ENCODE data around the gene MSLN. TPM values are rescaled to one million over a fixed set of nuclear protein-coding genes. Genes with fewer than 3 reads are reported as not detected.

MSLN gene
- total and polyA plus RNA-seq, 10 donors = 0.22 to 1.1 (median 0.41) TPM; not detected in 4

- Histone ChIP-seq H3K27ac (no peak within 1 kb of the TSS), H3K36me3 (peaks cover 0 to 24% (median 0%) of the 10 kb centered on the region in 6 donors), H3K27me3 (replicated peaks in 1 of 7) (peaks cover 0 to 67% (median 40%) of the 10 kb centered on the region in 7 donors), H3K9me3 (no peaks in the 10 kb centered on the region), H3K4me3 (peak within 1 kb of the TSS in 1 of 8 donors; percentile 9), H3K4me1 (peaks cover 0 to 11% (median 8%) of the 10 kb centered on the region in 6 donors)
- TF ChIP-seq CTCF (IDR thresholded peaks at IDR 0.05 in 8 of 11, conservative IDR thresholded peaks at IDR 0.05 in 3 of 11) = no peak
- no peak for TF ChIP-seq POLR2A (IDR thresholded peaks at IDR 0.05)
- no peak for TF ChIP-seq POLR2AphosphoS5 (IDR thresholded peaks at IDR 0.05)
- 4 to 17% (median 7%) methylated on average over 20 to 57 of the region's 57 CpGs for WGBS, 5 donors
- DNase-seq = no peak
- intact Hi-C loops (cut with DNase I; ENCODE audit: low total_unique reads) = no loop called here
Observed at GRCh38 chr16:799948-800833, 39.7 kb downstream of the MSLN start, which contains the start of gene GNG13. GNG13 (minus strand) TSS chr16:800734; CDS start chr16:799077, 1,657 bp downstream.

- H3K36me3 ChIP-seq = peaks cover 0 to 20% (median 0%) of the 10 kb centered on the region in 6 donors
- H3K4me3 ChIP-seq = no peak overlapping the region
- H3K4me1 ChIP-seq = peaks cover 0 to 14% (median 11%) of the 10 kb centered on the region in 6 donors
- H3K27me3 ChIP-seq (replicated peaks in 1 of 7) = peaks cover 0 to 67% (median 40%) of the 10 kb centered on the region in 7 donors
- H3K9me3 ChIP-seq = no peaks in the 10 kb centered on the region
- TF ChIP-seq POLR2A (IDR thresholded peaks at IDR 0.05) (no peak), CTCF (IDR thresholded peaks at IDR 0.05 in 8 of 11, conservative IDR thresholded peaks at IDR 0.05 in 3 of 11) (no peak), POLR2AphosphoS5 (IDR thresholded peaks at IDR 0.05) (no peak)
- 13 to 21% (median 16%) methylated on average over 11 to 17 of the region's 17 CpGs for WGBS, 5 donors
- no peak overlapping the region for H3K27ac ChIP-seq
- intact Hi-C loops (cut with DNase I; ENCODE audit: low total_unique reads) = no loop called here
- no peak for DNase-seq
Observed at GRCh38 chr16:800834-801511, 40.4 kb downstream of the MSLN start.

- Histone ChIP-seq H3K9me3 (no peaks in the 10 kb centered on the region), H3K4me3 (no peak overlapping the region), H3K27me3 (replicated peaks in 1 of 7) (peaks cover 0 to 66% (median 40%) of the 10 kb centered on the region in 7 donors), H3K27ac (no peak overlapping the region), H3K36me3 (peaks cover 0 to 12% (median 0%) of the 10 kb centered on the region in 6 donors), H3K4me1 (peaks cover 0 to 22% (median 19%) of the 10 kb centered on the region in 6 donors)
- no peak for DNase-seq
- intact Hi-C loops (cut with DNase I; ENCODE audit: low total_unique reads) = no loop called here
- TF ChIP-seq POLR2A (IDR thresholded peaks at IDR 0.05) (no peak), CTCF (IDR thresholded peaks at IDR 0.05 in 8 of 11, conservative IDR thresholded peaks at IDR 0.05 in 3 of 11) (no peak), POLR2AphosphoS5 (IDR thresholded peaks at IDR 0.05) (no peak)
- 58 to 63% (median 60%) methylated on average over 9 to 22 of the region's 22 CpGs for WGBS, 5 donors
Observed at GRCh38 chr16:801584-802363, 41.2 kb downstream of the MSLN start.

All from spleen (tissue), 11 donors.